HG02885 (cell line): ENCODE results near the gene A2ML1.
"Not testable (repeated sequence)": the region's sequence is repeated elsewhere in the genome, so short reads cannot be mapped to it uniquely, and the experiment has no call there.

Source experiments
- ATAC-seq: cut with Tn5 transposase; IDR thresholded peaks from one replicate; pipeline ENCODE4 v1.9.1; 2021; ENCODE audit warnings: mild to moderate bottlenecking; ENCODE audit not compliant: unreplicated experiment, poor library complexity

The A2ML1 gene

GRCh38 chr12:8847435-8847834 is 25.0 kb downstream of the A2ML1 start:
- no peak for ATAC-seq

- no peak for ATAC-seq
Measured at GRCh38 chr12:8849876-8850275, 27.5 kb downstream of the A2ML1 start.

GRCh38 chr12:8852119-8852518 is 29.7 kb downstream of the A2ML1 start:
- no peak for ATAC-seq

DNA sequence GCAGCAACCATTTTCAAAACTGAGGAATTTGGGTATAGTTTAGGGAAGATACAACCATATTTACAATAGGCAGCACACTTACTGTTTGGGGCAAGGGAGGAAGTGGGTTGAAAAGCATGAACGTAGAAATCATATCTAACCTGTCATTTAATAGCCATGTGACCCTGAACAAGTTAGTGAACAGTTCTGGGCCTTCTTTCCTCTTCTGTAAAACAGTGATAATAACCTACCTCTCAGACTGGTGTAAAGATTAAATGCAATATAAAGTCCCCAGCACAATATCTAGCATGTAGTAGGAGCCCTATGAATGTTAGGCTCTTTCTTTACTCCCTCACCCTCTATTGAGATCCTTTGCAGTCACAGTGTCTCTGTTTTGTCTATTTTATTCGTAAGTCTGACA is 33.5 kb downstream of the A2ML1 start:
- ATAC-seq, result no peak

DNA sequence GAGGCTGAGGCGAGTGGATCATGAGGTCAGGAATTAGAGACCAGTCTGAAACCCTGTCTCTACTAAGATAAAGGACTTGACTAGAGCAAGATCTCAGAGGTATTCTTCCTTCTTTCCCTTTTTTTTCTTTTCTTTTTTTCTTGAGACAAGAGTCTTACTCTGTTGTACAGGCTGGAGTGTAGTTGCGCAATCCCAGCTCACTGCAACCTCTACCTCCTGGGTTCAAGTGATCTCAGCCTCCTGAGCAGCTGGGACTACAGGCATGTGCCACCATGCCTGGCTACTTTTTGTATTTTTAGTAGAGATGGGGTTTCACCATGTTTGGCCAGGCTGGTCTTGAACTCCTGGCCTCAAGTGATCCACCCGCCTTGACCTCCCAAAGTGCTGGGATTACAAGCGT is 37.0 kb downstream of the A2ML1 start:
- not testable (repeated sequence) for ATAC-seq

DNA sequence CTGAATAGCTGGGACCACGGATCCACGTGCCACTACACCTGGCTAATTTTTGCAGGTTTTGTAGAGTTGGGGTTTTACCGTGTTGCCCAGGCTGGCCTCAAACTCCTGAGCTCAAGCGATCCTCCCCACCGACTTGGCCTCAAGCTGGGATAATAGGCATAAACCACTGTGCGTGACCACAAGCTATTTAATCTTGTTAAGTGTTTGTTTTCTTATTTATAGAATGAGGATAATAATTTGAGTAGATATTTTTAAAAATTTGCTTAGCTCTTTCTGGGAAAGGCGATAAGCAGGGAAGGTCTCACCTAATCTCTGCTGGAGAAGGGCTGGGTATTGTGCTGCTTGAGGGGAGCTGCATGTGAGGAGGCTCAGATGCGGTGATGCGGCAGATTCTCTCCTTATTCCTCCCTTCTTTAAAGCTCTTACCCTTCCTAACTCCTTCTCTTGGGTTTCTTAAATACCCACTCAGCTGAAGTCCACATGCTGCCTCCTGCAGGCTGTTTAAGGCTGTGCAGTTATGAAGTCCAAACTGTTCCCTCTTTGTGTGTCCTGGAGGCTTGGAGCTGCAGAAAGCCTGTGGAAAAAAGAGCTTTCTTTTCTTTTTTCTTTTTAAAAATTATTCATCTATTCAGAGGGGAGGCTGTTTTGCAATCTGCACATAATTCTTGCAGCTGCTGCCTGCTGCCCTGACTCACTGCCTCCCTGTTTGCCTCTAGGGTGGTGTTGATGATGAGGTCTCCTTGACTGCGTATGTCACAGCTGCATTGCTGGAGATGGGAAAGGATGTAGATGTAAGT is 37.9 kb downstream of the A2ML1 start:
- no peak for ATAC-seq

DNA sequence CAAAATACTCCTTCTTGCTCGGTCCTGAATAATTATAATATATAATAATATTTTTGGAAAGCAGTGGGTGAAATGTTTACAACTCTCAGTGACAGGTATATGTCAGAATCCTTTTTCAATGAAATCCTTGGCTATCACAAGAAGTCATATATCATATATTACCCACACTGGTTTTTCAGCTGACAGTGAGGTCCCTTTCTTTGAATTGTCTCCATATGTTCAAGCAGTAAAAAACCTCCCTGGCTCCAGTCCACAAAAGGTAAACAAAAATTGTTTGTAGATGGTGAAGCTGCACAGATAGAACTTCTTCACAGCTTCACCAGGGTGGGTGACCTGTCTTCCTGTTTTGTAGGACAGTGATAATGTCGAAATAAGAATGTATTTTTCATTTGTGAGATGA is 44.0 kb downstream of the A2ML1 start:
- ATAC-seq, result no peak

DNA sequence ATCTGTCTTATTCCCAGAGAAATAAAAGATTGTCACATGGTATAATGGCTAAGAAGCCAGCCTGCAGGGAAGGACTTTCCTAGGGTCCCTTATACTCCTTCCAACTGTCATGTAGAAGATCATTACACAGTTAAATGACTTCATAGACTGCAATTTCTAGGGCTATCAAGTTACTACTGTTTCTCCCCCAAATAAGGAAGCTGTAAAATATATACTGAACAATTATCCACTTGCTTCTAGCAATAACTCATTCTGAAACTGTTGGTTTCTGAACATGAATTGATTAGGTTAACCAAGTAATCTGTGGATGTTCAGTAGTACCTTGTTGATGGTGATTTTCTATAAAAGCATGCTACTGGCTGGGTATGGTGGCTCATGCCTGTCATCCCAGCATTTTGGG is 44.6 kb downstream of the A2ML1 start:
- ATAC-seq, result no peak

GRCh38 chr12:8867786-8868185 is 45.4 kb downstream of the A2ML1 start:
- no peak for ATAC-seq

GRCh38 chr12:8870586-8870985 is 48.2 kb downstream of the A2ML1 start:
- ATAC-seq, result no peak

GRCh38 chr12:8871068-8871467 is 48.6 kb downstream of the A2ML1 start:
- no peak for ATAC-seq

- ATAC-seq, result no peak
Measured at GRCh38 chr12:8876887-8877286, 54.5 kb downstream of the A2ML1 start.

DNA sequence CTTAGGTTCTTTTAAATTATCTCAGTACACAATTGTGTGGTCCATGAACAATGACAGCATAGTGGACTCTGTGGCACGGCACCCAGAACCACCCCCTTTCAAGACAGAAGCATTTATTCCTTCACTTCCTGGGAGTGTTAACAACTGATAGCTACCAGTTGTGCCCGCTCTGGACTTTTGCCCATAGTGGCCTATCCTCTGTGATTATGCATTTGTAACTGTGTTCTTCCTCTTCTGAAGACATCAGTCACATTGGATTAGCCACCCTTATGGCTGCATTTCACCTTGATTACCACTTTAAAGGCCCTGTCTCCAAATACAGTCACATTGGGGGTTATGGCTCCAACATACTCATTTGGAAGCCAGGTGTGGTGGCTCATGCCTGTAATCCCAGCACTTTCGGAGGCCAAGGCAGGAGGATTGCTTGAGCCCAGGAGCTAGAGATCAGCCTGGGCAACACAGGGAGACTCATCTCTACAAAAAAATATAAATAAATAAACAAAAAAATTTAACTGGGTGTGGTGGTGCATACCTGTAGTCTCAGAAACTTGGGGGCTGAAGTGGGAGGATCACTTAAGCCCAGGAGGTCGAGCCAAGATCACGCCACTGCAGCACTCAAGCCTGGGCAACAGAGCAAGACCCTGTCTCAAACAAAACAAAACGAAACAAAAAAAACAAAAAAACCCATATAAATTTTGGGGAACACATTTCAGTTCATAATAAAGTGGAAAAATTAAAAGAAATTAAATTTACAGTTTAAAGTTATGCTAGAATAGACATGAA is 64.3 kb downstream of the A2ML1 start:
- ATAC-seq, result no peak

- ATAC-seq, result no peak
Measured at GRCh38 chr12:8887285-8887715, 64.9 kb downstream of the A2ML1 start.

DNA sequence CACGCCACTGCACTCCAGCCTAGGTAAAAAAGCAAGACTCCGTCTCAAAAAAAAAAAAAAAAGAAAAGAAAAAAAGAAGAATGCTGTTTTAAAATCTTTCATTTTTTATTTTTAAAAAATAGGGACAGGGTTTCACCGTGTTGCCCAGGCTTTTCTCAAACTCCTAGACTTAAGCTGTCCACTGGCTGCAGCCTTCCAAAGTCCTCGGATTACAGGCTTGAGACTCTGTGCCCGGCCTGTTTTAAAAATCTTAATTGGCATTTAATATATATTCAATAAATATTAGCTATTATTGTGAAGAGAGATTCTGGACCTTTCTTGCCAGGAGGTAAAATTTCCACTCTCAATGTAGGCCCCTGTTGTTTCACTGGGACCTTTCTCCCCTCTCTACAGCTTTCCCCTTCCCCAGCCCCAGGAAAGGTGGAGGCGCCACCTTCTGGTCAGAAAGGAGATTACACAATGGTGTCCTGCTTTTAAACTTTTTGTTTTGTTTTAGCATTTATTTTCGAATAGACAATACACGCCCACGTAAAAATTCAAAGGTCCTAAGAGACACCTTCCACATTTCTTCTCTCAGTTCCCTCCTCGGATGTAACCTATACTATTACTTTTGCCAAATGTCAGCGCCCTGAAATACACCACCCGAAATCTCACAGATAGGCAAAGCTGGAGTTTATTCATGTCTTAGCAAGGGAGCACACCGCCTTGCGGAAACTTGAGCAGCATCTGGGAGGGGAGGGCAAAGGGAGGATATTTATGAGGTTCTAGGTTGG is 68.1 kb downstream of the A2ML1 start:
- no peak for ATAC-seq

DNA sequence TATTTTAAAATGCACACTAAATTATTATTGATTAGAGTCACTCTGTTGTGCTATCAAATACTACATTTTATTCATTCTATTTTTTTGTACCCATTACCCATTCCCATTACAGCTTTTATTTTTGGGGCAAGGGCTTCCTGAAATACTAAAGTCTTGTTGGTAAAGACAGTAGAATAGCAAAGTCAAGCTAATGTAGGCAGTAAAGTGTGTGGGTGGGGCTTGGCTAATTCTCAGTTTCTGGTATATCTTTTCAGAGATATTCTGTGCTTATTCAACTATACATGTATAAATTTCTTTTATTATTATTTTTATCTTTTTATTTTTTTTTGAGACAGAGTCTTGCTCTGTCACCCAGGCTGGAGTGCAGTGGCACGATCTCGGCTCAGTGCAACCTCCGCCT is 69.6 kb downstream of the A2ML1 start:
- no peak for ATAC-seq

DNA sequence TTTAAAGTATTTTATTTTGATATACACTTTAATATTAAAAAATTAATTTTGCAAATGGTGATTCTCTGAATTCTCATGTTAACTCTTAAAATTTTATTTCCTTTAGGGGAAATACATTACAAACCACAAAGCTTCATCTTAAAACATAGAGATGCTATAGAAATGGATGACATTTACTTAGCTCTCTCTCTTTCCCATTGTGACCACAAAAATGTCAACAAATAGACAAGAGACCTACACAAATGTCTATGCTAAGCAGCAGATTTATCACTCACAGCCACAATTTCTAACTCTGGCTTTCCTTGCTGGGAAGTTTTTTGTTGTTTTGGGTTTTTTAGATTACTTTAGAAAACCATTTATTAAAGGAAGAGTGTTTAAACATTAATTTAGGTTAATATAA is 72.0 kb downstream of the A2ML1 start:
- ATAC-seq, result no peak

DNA sequence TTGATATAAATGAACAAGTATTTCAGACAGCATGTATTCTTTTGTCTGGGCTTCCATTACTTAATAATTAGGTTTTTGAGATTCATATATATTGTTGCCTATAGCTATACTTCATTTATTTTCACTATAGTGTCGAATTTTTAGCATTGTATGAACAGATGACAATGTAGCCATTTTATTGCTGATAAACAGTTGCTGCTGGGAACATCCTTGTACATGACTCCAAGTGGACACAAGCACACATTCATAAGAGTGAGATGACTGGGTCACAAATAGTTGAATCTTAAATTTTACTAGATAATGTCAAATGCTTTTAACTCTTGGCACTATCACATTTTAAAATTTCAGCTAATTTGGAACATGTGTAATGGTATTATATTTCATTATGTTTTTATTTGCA is 72.6 kb downstream of the A2ML1 start:
- no peak for ATAC-seq

- no peak for ATAC-seq
Measured at GRCh38 chr12:8897081-8897480, 74.7 kb downstream of the A2ML1 start.

DNA sequence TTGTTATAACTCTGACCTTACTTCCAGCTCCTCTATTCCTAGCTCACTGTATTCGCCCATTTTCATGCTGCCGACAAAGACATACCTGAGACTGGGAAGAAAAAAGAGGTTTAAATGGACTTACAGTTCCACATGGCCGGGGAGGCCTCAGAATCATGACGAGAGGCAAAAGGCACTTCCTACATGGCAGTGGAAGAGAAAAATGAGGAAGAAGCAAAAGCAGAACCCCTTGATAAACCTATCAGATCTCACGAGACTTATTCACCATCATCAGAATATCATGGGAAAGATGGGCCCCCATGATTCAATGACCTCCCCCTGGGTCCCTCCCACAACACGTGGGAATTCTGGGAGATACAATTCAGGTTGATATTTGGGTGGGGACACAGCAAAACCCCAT is 77.4 kb downstream of the A2ML1 start:
- no peak for ATAC-seq

DNA sequence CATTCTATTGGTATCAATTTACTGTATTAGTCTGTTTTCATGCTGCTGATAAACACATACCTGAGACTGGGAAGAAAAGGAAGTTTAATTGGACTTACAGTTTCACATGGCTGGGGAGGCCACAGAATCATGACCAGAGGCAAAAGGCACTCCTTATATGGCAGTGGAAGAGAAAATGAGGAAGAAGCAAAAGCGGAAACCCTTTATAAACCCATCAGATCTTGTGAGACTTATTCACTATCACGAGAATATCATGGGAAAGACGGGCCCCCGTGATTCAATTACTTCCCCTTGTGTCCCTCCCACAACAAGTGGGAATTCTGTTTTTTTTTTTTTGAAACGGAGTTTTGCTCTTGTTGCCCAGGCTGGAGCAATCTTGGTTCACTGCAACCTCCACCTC is 80.3 kb downstream of the A2ML1 start:
- not testable (repeated sequence) for ATAC-seq
